ENCODE data around the gene DPH1.

- TF ChIP-seq POLR2A (IDR thresholded peaks at IDR 0.05) (no peak), CTCF (IDR thresholded peaks at IDR 0.05) (no peak)
Observed at GRCh38 chr17:2087597-2088211, 57.8 kb downstream of the DPH1 start.

All from thyroid gland (tissue), 4 donors.